Skeletal muscle tissue (tissue), 4 donors: ENCODE results near the gene GPR162. TPM values are rescaled to one million over a fixed set of nuclear protein-coding genes. Genes with fewer than 3 reads are reported as not detected.

Experiments
- H3K27ac ChIP-seq: one replicate; pipeline ENCODE4 v1.7.0; 2013; ENCODE audit warnings: mild to moderate bottlenecking, low read depth, low read length, inconsistent platforms
- H3K27me3 ChIP-seq, 3 donors: one replicate each; pipeline ENCODE4 v1.7.0; 2013; ENCODE audit warnings: low read length in 3 of 3; ENCODE audit not compliant: control insufficient read depth in 3 of 3, insufficient read depth in 3 of 3
- H3K36me3 ChIP-seq, 3 donors: one replicate each; pipeline ENCODE4 v1.7.0; 2013; ENCODE audit warnings: low read length in 3 of 3; ENCODE audit not compliant: control insufficient read depth in 3 of 3, insufficient read depth in 3 of 3
- H3K4me1 ChIP-seq, 3 donors: one replicate each; pipeline ENCODE4 v1.7.0; 2013; ENCODE audit warnings: low read length in 3 of 3, mild to moderate bottlenecking in 3 of 3; ENCODE audit not compliant: control insufficient read depth in 3 of 3, insufficient read depth in 3 of 3
- H3K4me3 ChIP-seq, 3 donors: one replicate each; pipeline ENCODE4 v1.7.0; 2013; ENCODE audit warnings: low read length in 3 of 3
- H3K9ac ChIP-seq, 3 donors: one replicate each; pipeline ENCODE4 v1.7.0; 2013; ENCODE audit warnings: low read length in 3 of 3, mild to moderate bottlenecking in 3 of 3, moderate library complexity in 2 of 3, low read depth in 1 of 3
- H3K9me3 ChIP-seq, 3 donors: one replicate each; pipeline ENCODE4 v1.7.0; 2013; ENCODE audit warnings: low read length in 3 of 3; ENCODE audit not compliant: control insufficient read depth in 3 of 3
- total RNA-seq: library from RNA; depleted of rRNA; stranded (reverse); fragments of >200 nt; gene quantifications from one replicate; pipeline ENCODE4 v1.2.3, GENCODE V29; 2014
- donor health status: Osteomylitis.

Gene GPR162
- total RNA-seq, 1 donor from 2014 or later = 8.9 TPM

GRCh38 chr12:6834254-6834653, 12.6 kb downstream of the GPR162 start:
- H3K9me3 ChIP-seq = no peaks in the 10 kb centered on the region
- peaks cover 0 to 13% (median 3%) of the 10 kb centered on the region in 3 donors for H3K27me3 ChIP-seq
- no peak overlapping the region for H3K27ac ChIP-seq
- H3K9ac ChIP-seq = no peak overlapping the region
- no peak overlapping the region for H3K4me3 ChIP-seq
- peaks cover 0 to 7% (median 3%) of the 10 kb centered on the region in 3 donors for H3K4me1 ChIP-seq
- peaks cover 0 to 8% (median 2%) of the 10 kb centered on the region in 3 donors for H3K36me3 ChIP-seq

GRCh38 chr12:6834873-6835272, 13.3 kb downstream of the GPR162 start:
- H3K36me3 ChIP-seq = peaks cover 0 to 9% (median 2%) of the 10 kb centered on the region in 3 donors
- peaks cover 0 to 7% (median 0%) of the 10 kb centered on the region in 3 donors for H3K27me3 ChIP-seq
- no peak overlapping the region for H3K9ac ChIP-seq
- no peak overlapping the region for H3K27ac ChIP-seq
- no peaks in the 10 kb centered on the region for H3K9me3 ChIP-seq
- H3K4me3 ChIP-seq = no peak overlapping the region
- H3K4me1 ChIP-seq = peaks cover 0 to 4% (median 0%) of the 10 kb centered on the region in 3 donors

- H3K9ac ChIP-seq = no peak overlapping the region
- no peaks in the 10 kb centered on the region for H3K9me3 ChIP-seq
- H3K36me3 ChIP-seq = peaks cover 0 to 6% (median 2%) of the 10 kb centered on the region in 3 donors
- no peaks in the 10 kb centered on the region for H3K27me3 ChIP-seq
- H3K4me1 ChIP-seq = peaks cover 0 to 5% (median 4%) of the 10 kb centered on the region in 3 donors
- H3K27ac ChIP-seq = no peak overlapping the region
- no peak overlapping the region for H3K4me3 ChIP-seq
Observed at GRCh38 chr12:6836851-6837250, 15.2 kb downstream of the GPR162 start.

GRCh38 chr12:6837370-6838060, 15.9 kb downstream of the GPR162 start:
- H3K9ac ChIP-seq = no peak overlapping the region
- H3K27ac ChIP-seq = no peak overlapping the region
- no peaks in the 10 kb centered on the region for H3K27me3 ChIP-seq
- H3K4me3 ChIP-seq = no peak overlapping the region
- H3K36me3 ChIP-seq = peaks cover 0 to 6% (median 2%) of the 10 kb centered on the region in 3 donors
- H3K4me1 ChIP-seq = peaks cover 0 to 5% (median 4%) of the 10 kb centered on the region in 3 donors
- H3K9me3 ChIP-seq = no peaks in the 10 kb centered on the region

- H3K9me3 ChIP-seq = no peaks in the 10 kb centered on the region
- H3K4me3 ChIP-seq = no peak overlapping the region
- H3K4me1 ChIP-seq = peaks cover 0 to 5% (median under 1%) of the 10 kb centered on the region in 3 donors
- no peak overlapping the region for H3K27ac ChIP-seq
- H3K27me3 ChIP-seq = no peaks in the 10 kb centered on the region
- H3K9ac ChIP-seq = no peak overlapping the region
- peaks cover 0 to 5% (median 3%) of the 10 kb centered on the region in 3 donors for H3K36me3 ChIP-seq
Observed at GRCh38 chr12:6838854-6839253, 17.2 kb downstream of the GPR162 start.

GRCh38 chr12:6839482-6840201, 18.0 kb downstream of the GPR162 start:
- Histone ChIP-seq H3K4me1 (peaks cover 0 to 5% (median 0%) of the 10 kb centered on the region in 3 donors), H3K9ac (no peak overlapping the region), H3K27me3 (no peaks in the 10 kb centered on the region), H3K9me3 (no peaks in the 10 kb centered on the region), H3K36me3 (peaks cover 0 to 5% (median 3%) of the 10 kb centered on the region in 3 donors), H3K27ac (no peak overlapping the region), H3K4me3 (no peak overlapping the region)

- Histone ChIP-seq H3K9me3 (no peaks in the 10 kb centered on the region), H3K27me3 (no peaks in the 10 kb centered on the region), H3K4me1 (peaks cover 0 to 5% (median 0%) of the 10 kb centered on the region in 3 donors), H3K36me3 (peaks cover 0 to 8% (median 5%) of the 10 kb centered on the region in 3 donors), H3K27ac (no peak overlapping the region), H3K4me3 (no peak overlapping the region), H3K9ac (no peak overlapping the region)
Observed at GRCh38 chr12:6840330-6840729, 18.7 kb downstream of the GPR162 start.

- H3K27me3 ChIP-seq = no peaks in the 10 kb centered on the region
- H3K27ac ChIP-seq = no peak within 1 kb of the TSS
- H3K9me3 ChIP-seq = no peaks in the 10 kb centered on the region
- H3K4me1 ChIP-seq = peaks cover 0 to 5% (median 0%) of the 10 kb centered on the region in 3 donors
- H3K4me3 ChIP-seq = no peak within 1 kb of the TSS
- peak within 1 kb of the TSS in 1 of 3 donors; percentile 16 for H3K9ac ChIP-seq
- peaks cover 0 to 10% (median 8%) of the 10 kb centered on the region in 3 donors for H3K36me3 ChIP-seq
Observed at GRCh38 chr12:6840761-6841515, 19.3 kb downstream of the GPR162 start, which contains the start of gene GNB3. TSS of gene GNB3 (plus strand) at chr12:6840925. CDS start at chr12:6841288, 363 bp downstream.

- Histone ChIP-seq H3K27ac (no peak overlapping the region), H3K9ac (no peak overlapping the region), H3K4me3 (no peak overlapping the region), H3K36me3 (peaks cover 0 to 11% (median 8%) of the 10 kb centered on the region in 3 donors), H3K9me3 (no peaks in the 10 kb centered on the region), H3K27me3 (no peaks in the 10 kb centered on the region), H3K4me1 (peaks cover 0 to 5% (median 0%) of the 10 kb centered on the region in 3 donors)
Observed at GRCh38 chr12:6842075-6842474, 20.5 kb downstream of the GPR162 start.
